WTC11 (cell line): ENCODE measurements around the gene CHADL.

Experiments used
- CREB1 ChIP-seq: sonication (generic); formaldehyde crosslinking; IDR thresholded peaks from 2 replicates; pipeline ENCODE4 v1.8.0; 2023; ENCODE audit warnings: mild to moderate bottlenecking, missing genetic modification reagents
- FOXK1 ChIP-seq: sonication (generic); formaldehyde crosslinking; IDR thresholded peaks from 2 replicates; pipeline ENCODE4 v1.8.0; 2022; ENCODE audit warnings: mild to moderate bottlenecking, moderate library complexity, missing genetic modification reagents
- IRF2 ChIP-seq: sonication (generic); formaldehyde crosslinking; IDR thresholded peaks from 2 replicates; pipeline ENCODE4 v1.8.0; 2022; ENCODE audit warnings: low read depth, missing genetic modification reagents, borderline replicate concordance
- NR2C2 ChIP-seq: sonication (generic); formaldehyde crosslinking; IDR thresholded peaks from 2 replicates; pipeline ENCODE4 v1.8.0; 2022; ENCODE audit warnings: mild to moderate bottlenecking, missing genetic modification reagents
- SP1 ChIP-seq: sonication (generic); formaldehyde crosslinking; conservative IDR thresholded peaks from 2 replicates; pipeline ENCODE4 v1.8.1; 2022; ENCODE audit warnings: missing genetic modification reagents
- TEAD4 ChIP-seq: sonication (generic); formaldehyde crosslinking; IDR thresholded peaks from 2 replicates; pipeline ENCODE4 v1.8.0; 2022; ENCODE audit warnings: mild to moderate bottlenecking, missing genetic modification reagents
- TF ChIP-seq, protein P1 (sequence below): fragments of 250-450 bp; sonication (Bioruptor Pico); IDR thresholded peaks from 2 replicates; pipeline ENCODE4 v1.9.0; 2021; ENCODE audit warnings: mild to moderate bottlenecking, borderline replicate concordance
- TF ChIP-seq, protein P2 (sequence below): fragments of 200-600 bp; IDR thresholded peaks from 2 replicates; pipeline ENCODE4 v1.8.0; 2022; ENCODE audit warnings: antibody characterized with exemption
- TF ChIP-seq, protein P3 (sequence below): sonication (generic); formaldehyde crosslinking; IDR thresholded peaks from 2 replicates; pipeline ENCODE4 v1.8.0; 2022; ENCODE audit warnings: mild to moderate bottlenecking, missing genetic modification reagents

DNA sequence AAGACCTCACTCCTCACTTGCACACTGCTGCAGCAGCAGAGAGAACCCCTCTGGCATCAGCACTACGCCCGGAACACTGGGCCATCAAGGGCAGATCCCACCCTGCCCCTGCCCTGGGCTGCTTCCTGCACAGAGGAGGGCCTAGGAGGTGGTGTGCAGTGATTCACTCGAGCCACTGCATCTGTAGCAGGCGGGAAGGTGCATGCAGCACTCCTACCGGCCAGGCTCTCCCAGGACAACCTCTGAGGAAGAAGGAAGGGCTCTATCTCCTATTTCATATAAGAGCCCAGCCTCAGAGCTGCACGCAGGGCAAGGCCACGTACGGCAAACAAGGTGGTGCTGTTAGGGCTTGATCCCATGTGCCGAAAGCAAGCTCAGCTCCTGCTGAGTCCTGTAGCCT, 31.1 kb upstream of the CHADL start:
- TF ChIP-seq CREB1 (CRISPR knock-in tag): no peak
- TF ChIP-seq, protein P1, sequence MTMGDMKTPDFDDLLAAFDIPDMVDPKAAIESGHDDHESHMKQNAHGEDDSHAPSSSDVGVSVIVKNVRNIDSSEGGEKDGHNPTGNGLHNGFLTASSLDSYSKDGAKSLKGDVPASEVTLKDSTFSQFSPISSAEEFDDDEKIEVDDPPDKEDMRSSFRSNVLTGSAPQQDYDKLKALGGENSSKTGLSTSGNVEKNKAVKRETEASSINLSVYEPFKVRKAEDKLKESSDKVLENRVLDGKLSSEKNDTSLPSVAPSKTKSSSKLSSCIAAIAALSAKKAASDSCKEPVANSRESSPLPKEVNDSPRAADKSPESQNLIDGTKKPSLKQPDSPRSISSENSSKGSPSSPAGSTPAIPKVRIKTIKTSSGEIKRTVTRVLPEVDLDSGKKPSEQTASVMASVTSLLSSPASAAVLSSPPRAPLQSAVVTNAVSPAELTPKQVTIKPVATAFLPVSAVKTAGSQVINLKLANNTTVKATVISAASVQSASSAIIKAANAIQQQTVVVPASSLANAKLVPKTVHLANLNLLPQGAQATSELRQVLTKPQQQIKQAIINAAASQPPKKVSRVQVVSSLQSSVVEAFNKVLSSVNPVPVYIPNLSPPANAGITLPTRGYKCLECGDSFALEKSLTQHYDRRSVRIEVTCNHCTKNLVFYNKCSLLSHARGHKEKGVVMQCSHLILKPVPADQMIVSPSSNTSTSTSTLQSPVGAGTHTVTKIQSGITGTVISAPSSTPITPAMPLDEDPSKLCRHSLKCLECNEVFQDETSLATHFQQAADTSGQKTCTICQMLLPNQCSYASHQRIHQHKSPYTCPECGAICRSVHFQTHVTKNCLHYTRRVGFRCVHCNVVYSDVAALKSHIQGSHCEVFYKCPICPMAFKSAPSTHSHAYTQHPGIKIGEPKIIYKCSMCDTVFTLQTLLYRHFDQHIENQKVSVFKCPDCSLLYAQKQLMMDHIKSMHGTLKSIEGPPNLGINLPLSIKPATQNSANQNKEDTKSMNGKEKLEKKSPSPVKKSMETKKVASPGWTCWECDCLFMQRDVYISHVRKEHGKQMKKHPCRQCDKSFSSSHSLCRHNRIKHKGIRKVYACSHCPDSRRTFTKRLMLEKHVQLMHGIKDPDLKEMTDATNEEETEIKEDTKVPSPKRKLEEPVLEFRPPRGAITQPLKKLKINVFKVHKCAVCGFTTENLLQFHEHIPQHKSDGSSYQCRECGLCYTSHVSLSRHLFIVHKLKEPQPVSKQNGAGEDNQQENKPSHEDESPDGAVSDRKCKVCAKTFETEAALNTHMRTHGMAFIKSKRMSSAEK (CRISPR knock-in tag): no peak
- TF ChIP-seq FOXK1 (CRISPR knock-in tag): no peak
- TF ChIP-seq IRF2 (CRISPR knock-in tag): no peak
- TF ChIP-seq, protein P2, sequence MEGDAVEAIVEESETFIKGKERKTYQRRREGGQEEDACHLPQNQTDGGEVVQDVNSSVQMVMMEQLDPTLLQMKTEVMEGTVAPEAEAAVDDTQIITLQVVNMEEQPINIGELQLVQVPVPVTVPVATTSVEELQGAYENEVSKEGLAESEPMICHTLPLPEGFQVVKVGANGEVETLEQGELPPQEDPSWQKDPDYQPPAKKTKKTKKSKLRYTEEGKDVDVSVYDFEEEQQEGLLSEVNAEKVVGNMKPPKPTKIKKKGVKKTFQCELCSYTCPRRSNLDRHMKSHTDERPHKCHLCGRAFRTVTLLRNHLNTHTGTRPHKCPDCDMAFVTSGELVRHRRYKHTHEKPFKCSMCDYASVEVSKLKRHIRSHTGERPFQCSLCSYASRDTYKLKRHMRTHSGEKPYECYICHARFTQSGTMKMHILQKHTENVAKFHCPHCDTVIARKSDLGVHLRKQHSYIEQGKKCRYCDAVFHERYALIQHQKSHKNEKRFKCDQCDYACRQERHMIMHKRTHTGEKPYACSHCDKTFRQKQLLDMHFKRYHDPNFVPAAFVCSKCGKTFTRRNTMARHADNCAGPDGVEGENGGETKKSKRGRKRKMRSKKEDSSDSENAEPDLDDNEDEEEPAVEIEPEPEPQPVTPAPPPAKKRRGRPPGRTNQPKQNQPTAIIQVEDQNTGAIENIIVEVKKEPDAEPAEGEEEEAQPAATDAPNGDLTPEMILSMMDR: no peak
- TF ChIP-seq SP1 (CRISPR knock-in tag): no peak
- TF ChIP-seq TEAD4 (CRISPR knock-in tag): no peak
- TF ChIP-seq NR2C2: no peak
- TF ChIP-seq, protein P3, sequence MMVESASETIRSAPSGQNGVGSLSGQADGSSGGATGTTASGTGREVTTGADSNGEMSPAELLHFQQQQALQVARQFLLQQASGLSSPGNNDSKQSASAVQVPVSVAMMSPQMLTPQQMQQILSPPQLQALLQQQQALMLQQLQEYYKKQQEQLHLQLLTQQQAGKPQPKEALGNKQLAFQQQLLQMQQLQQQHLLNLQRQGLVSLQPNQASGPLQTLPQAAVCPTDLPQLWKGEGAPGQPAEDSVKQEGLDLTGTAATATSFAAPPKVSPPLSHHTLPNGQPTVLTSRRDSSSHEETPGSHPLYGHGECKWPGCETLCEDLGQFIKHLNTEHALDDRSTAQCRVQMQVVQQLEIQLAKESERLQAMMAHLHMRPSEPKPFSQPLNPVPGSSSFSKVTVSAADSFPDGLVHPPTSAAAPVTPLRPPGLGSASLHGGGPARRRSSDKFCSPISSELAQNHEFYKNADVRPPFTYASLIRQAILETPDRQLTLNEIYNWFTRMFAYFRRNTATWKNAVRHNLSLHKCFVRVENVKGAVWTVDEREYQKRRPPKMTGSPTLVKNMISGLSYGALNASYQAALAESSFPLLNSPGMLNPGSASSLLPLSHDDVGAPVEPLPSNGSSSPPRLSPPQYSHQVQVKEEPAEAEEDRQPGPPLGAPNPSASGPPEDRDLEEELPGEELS (CRISPR knock-in tag): no peak
